NCI-H524 treated with DMSO at 0.1 percent for 48 hours (cell line): ENCODE results near the gene TERF2IP.
A peak's percentile ranks its signal among the peaks of the same experiment; 100 is the strongest.

Experiments used
- DNase-seq: peaks from one replicate; lab custom pipeline; 2025; lab: John Stamatoyannopoulos, UW

TERF2IP gene

GRCh38 chr16:75640598-75640997 is 7.0 kb upstream of the TERF2IP start:
- no peak for DNase-seq

- DNase-seq, result no peak
Observed at GRCh38 chr16:75644240-75645012, 3.1 kb upstream of the TERF2IP start.

GRCh38 chr16:75647112-75647491 is 471 bp upstream of the TERF2IP start:
- no peak for DNase-seq

- DNase-seq, result peak; percentile 50
Observed at GRCh38 chr16:75648265-75649076, 898 bp downstream of the TERF2IP start.

GRCh38 chr16:75653922-75654321 is 6.3 kb downstream of the TERF2IP start:
- DNase-seq, result no peak

GRCh38 chr16:75658175-75658574 is 10.6 kb downstream of the TERF2IP start:
- DNase-seq, result no peak

- no peak for DNase-seq
Observed at GRCh38 chr16:75660321-75660720, 12.7 kb downstream of the TERF2IP start.

- DNase-seq, result no peak
Observed at GRCh38 chr16:75660726-75661302, 13.2 kb downstream of the TERF2IP start.

GRCh38 chr16:75667503-75667902 is 19.9 kb downstream of the TERF2IP start:
- no peak for DNase-seq

GRCh38 chr16:75676909-75677308 is 29.3 kb downstream of the TERF2IP start, which contains the start of gene CPHXL2:
TSS of gene CPHXL2 (minus strand) at chr16:75677009. CDS start at chr16:75676999, 10 bp downstream.
- DNase-seq, result no peak

- DNase-seq, result no peak
Observed at GRCh38 chr16:75679366-75679765, 31.8 kb downstream of the TERF2IP start.

- DNase-seq, result no peak
Observed at GRCh38 chr16:75682308-75682707, 34.7 kb downstream of the TERF2IP start.

- DNase-seq, result no peak
Observed at GRCh38 chr16:75687361-75687760, 39.8 kb downstream of the TERF2IP start.

GRCh38 chr16:75695708-75696107 is 48.1 kb downstream of the TERF2IP start:
- DNase-seq, result no peak

- no peak for DNase-seq
Observed at GRCh38 chr16:75697571-75697970, 50.0 kb downstream of the TERF2IP start.

- DNase-seq, result peak; percentile 35
Observed at GRCh38 chr16:75701361-75701760, 53.8 kb downstream of the TERF2IP start, which contains the start of gene DUXB. TSS of gene DUXB (minus strand) at chr16:75701461. CDS start at chr16:75701418, 43 bp downstream.

- DNase-seq, result no peak
Observed at GRCh38 chr16:75702242-75702641, 54.7 kb downstream of the TERF2IP start.

GRCh38 chr16:75703306-75703705 is 55.7 kb downstream of the TERF2IP start:
- DNase-seq, result no peak
